HepG2 (cell line): Measurements from ENCODE around the gene CCL23.

Experiments used
- YY1 ChIP-seq: IDR thresholded peaks from 2 replicates; pipeline ENCODE4 v1.6.1; 2011; ENCODE audit warnings: low read length, low read depth, moderate library complexity, mild to moderate bottlenecking; ENCODE audit not compliant: insufficient read depth, insufficient replicate concordance
- TF ChIP-seq, protein P1 (sequence below): sonication (generic); formaldehyde crosslinking; IDR thresholded peaks from 2 replicates; pipeline ENCODE4 v1.5.0; 2020; ENCODE audit warnings: mild to moderate bottlenecking, missing genetic modification reagents, moderate library complexity

- TF ChIP-seq YY1: no peak
- TF ChIP-seq, protein P1, sequence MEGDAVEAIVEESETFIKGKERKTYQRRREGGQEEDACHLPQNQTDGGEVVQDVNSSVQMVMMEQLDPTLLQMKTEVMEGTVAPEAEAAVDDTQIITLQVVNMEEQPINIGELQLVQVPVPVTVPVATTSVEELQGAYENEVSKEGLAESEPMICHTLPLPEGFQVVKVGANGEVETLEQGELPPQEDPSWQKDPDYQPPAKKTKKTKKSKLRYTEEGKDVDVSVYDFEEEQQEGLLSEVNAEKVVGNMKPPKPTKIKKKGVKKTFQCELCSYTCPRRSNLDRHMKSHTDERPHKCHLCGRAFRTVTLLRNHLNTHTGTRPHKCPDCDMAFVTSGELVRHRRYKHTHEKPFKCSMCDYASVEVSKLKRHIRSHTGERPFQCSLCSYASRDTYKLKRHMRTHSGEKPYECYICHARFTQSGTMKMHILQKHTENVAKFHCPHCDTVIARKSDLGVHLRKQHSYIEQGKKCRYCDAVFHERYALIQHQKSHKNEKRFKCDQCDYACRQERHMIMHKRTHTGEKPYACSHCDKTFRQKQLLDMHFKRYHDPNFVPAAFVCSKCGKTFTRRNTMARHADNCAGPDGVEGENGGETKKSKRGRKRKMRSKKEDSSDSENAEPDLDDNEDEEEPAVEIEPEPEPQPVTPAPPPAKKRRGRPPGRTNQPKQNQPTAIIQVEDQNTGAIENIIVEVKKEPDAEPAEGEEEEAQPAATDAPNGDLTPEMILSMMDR: no peak
These were observed 48.7 kb upstream of the CCL23 start for GRCh38 chr17:36066365-36066985.
